ENCODE results near the gene FGFRL1. TPM values are rescaled to one million over a fixed set of nuclear protein-coding genes. Genes with fewer than 3 reads are reported as not detected.

FGFRL1 gene
- polyA plus RNA-seq, 1 experiment = 11.2 TPM

DNA sequence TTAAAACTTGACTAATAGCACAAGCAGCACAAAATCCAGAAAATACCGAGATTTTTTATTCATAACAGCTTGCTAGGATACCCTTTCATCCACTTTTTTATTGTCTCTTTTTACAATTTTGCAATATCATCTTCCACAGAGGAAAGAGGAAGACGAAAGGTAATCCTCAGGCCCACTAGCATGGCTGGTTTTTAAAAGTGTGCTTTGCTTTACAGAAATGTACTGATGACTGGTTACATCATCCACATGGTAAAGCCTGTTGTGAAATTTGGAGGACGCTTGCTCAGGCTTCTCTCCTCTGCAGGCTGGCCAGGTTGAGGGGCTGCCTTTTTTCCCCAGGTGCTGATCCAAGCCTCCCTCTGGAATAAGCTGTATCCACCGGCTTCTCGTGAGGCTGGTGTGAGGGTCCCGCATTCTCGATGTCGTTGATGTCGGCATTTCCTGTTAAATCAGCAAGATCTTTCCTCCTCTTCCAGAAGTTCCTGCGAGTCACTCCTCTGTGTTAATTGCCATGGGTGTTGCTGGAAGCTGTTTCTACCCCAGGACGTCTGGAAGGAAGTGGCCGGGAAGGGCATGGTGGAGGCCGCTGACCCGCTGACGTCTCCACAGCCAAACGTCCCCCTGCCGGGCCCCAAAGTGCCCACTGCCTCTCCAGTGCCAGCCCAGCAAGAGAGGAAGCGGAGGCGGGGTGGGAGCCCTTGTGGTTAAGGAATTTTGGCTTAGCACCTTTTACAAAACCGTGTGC lies 32.3 kb upstream of the FGFRL1 start:
- no peak for TF ChIP-seq CTCF (IDR thresholded peaks at IDR 0.05; ENCODE audit: low read depth, low read length)
- POLR2A ChIA-PET = interaction anchor here (1.3 kb wide), 1 partner anchor 47 kb away, joined by 3 read pairs; the partner anchor contains the start of genes GAK and TMEM175
- Histone ChIP-seq H3K27me3 (ENCODE audit: control insufficient read depth, insufficient read depth, low read length) (no peaks in the 10 kb centered on the region), H3K9me3 (ENCODE audit: control insufficient read depth, insufficient read depth, low read length) (peaks cover 4% of the 10 kb centered on the region; the same call in 1 of the 2 replicates), H3K27ac (ENCODE audit: low read depth, low read length) (no peak overlapping the region), H3K4me3 (ENCODE audit: low read depth, low read length) (no peak overlapping the region)
- CTCF ChIA-PET = interaction anchor here (1.2 kb wide), 1 partner anchor 8 kb away, joined by 5 read pairs; no protein-coding TSS in a partner anchor
- peak; percentile 20 for DNase-seq (ENCODE audit: low read depth, low spot score)

DNA sequence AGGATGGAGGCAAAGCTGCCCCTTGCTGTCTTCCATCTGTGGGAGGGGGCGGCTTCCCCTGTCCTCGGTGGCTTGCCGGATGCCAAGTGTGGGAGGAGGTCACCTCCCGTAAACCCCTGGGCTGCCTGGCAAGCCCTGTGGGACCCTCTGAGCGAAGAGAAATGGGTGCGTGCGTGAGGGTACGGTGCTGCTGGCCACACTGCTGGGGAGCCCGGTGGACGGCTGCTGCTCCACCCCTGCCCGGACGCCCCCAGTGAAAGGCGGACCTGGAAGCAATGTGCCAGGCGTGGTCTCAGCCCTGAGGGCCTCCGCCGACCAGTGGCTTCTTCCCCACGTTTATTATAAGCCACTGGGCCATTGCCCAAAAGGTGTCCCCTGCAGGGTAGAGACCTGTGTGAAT lies 29.1 kb upstream of the FGFRL1 start:
- DNase-seq (ENCODE audit: low read depth, low spot score) = no peak
- no peak for TF ChIP-seq CTCF (IDR thresholded peaks at IDR 0.05; ENCODE audit: low read depth, low read length)
- H3K4me3 ChIP-seq (ENCODE audit: low read depth, low read length) = no peak overlapping the region
- H3K9me3 ChIP-seq (ENCODE audit: control insufficient read depth, insufficient read depth, low read length) = no peaks in the 10 kb centered on the region; the same call in 1 of the 2 replicates
- ChIA-PET POLR2A (no interaction called here), CTCF (no interaction called here)
- no peak overlapping the region for H3K27ac ChIP-seq (ENCODE audit: low read depth, low read length)
- H3K27me3 ChIP-seq (ENCODE audit: control insufficient read depth, insufficient read depth, low read length) = no peaks in the 10 kb centered on the region

DNA sequence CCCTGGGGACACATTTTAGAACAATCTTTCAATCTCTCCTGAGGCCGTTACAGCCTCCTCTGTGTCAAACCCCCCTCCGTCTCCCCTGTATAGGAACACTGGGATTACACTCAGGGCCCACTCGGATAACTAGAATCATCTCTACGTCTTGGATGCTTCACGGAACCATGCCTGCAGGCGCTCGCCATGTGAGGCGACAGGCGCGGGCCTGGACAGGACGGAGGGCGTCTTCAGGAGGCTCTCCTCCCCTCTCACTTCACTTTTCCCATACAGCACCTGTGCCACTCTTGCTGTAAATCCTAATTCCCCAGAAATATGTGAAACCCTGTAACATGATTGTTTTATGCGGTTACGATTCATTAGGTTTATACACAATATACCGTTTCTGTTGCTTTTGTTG lies 28.6 kb upstream of the FGFRL1 start:
- H3K27me3 ChIP-seq (ENCODE audit: control insufficient read depth, insufficient read depth, low read length) = no peaks in the 10 kb centered on the region
- no peak overlapping the region for H3K27ac ChIP-seq (ENCODE audit: low read depth, low read length)
- no peak for TF ChIP-seq CTCF (IDR thresholded peaks at IDR 0.05; ENCODE audit: low read depth, low read length)
- ChIA-PET POLR2A (no interaction called here), CTCF (no interaction called here)
- H3K4me3 ChIP-seq (ENCODE audit: low read depth, low read length) = no peak overlapping the region
- H3K9me3 ChIP-seq (ENCODE audit: control insufficient read depth, insufficient read depth, low read length) = no peaks in the 10 kb centered on the region; the same call in 1 of the 2 replicates
- DNase-seq (ENCODE audit: low read depth, low spot score) = no peak

DNA sequence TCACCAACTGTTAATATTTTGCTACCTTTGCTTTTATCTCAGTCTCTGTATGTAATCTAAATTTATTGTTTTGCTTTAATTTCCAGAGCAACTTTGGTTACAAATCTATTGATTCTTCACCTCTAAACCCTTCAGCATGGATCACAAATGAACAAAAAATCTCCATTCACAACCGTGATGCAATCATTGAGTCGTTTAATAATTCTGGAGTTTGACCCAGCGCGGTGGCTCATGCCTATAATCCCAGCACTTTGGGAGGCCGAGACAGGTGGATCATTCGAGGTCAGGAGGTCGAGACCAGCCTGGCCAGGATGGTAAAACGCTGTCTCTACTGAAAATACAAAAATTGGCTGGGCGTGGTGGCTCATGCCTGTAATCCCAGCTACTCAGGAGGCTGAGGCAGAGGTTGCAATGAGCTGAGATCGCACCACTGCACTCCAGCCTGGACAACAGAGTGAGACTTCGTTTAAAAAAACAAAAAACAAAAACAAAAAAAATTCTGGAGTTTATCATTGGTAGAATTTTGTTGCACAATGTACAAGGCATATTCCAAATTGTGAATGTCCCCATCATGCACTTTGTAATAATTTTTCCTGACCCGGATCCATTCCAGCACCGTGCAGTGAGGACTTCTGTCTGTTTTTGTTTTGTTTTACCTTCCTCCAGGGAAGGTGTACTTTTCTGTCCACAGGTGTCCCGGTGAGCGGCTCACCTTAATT lies 26.9 kb upstream of the FGFRL1 start:
- Histone ChIP-seq H3K27me3 (ENCODE audit: control insufficient read depth, insufficient read depth, low read length) (no peaks in the 10 kb centered on the region), H3K9me3 (ENCODE audit: control insufficient read depth, insufficient read depth, low read length) (no peaks in the 10 kb centered on the region; the same call in 1 of the 2 replicates), H3K4me3 (ENCODE audit: low read depth, low read length) (no peak overlapping the region), H3K27ac (ENCODE audit: low read depth, low read length) (no peak overlapping the region)
- no peak for DNase-seq (ENCODE audit: low read depth, low spot score)
- CTCF ChIA-PET = no interaction called here
- POLR2A ChIA-PET = no interaction called here
- no peak for TF ChIP-seq CTCF (IDR thresholded peaks at IDR 0.05; ENCODE audit: low read depth, low read length)
